ENCODE measurements around the gene SYNRG.
"Not testable (repeated sequence)": the region's sequence is repeated elsewhere in the genome, so short reads cannot be mapped to it uniquely, and the experiment has no call there.

SYNRG gene

GRCh38 chr17:37609170-37610040 lies at the start of gene SYNRG:
Gene SYNRG, minus strand, starts transcription at chr17:37609418. Its CDS starts 63 bp downstream, at chr17:37609355.
- peak; percentile 96 for DNase-seq

GRCh38 chr17:37657202-37657601 lies 48.0 kb upstream of the SYNRG start:
- DNase-seq, result no peak

- DNase-seq, result no peak
Observed at GRCh38 chr17:37651849-37652248, 42.6 kb upstream of the SYNRG start.

GRCh38 chr17:37650419-37651003 lies 41.3 kb upstream of the SYNRG start:
- DNase-seq, result peak; percentile 29

GRCh38 chr17:37648555-37648954 lies 39.3 kb upstream of the SYNRG start:
- DNase-seq, result no peak

GRCh38 chr17:37647856-37648255 lies 38.6 kb upstream of the SYNRG start:
- DNase-seq, result no peak

- DNase-seq, result no peak
Observed at GRCh38 chr17:37643869-37644268, 34.7 kb upstream of the SYNRG start.

GRCh38 chr17:37643118-37643766 lies 34.0 kb upstream of the SYNRG start, which contains the start of gene DDX52:
Gene DDX52, minus strand, starts transcription at chr17:37643446. Its CDS starts 26 bp downstream, at chr17:37643420.
- DNase-seq, result peak; percentile 91

GRCh38 chr17:37642681-37643080 lies 33.5 kb upstream of the SYNRG start:
- no peak for DNase-seq

- DNase-seq, result no peak
Observed at GRCh38 chr17:37640015-37640414, 30.8 kb upstream of the SYNRG start.

GRCh38 chr17:37637956-37638355 lies 28.7 kb upstream of the SYNRG start:
- DNase-seq, result no peak

- DNase-seq, result not testable (repeated sequence)
Observed at GRCh38 chr17:37616430-37616829, 7.2 kb upstream of the SYNRG start.

- no peak for DNase-seq
Observed at GRCh38 chr17:37614823-37615222, 5.6 kb upstream of the SYNRG start.

- no peak for DNase-seq
Observed at GRCh38 chr17:37614391-37614790, 5.2 kb upstream of the SYNRG start.

- no peak for DNase-seq
Observed at GRCh38 chr17:37610971-37611370, 1.8 kb upstream of the SYNRG start.

- DNase-seq, result not testable (repeated sequence)
Observed at GRCh38 chr17:37610041-37610420, 813 bp upstream of the SYNRG start.

GRCh38 chr17:37608351-37609169 lies 658 bp downstream of the SYNRG start:
- DNase-seq, result peak; percentile 87

- DNase-seq, result no peak
Observed at GRCh38 chr17:37607637-37608331, 1.4 kb downstream of the SYNRG start.

GRCh38 chr17:37605813-37606505 lies 3.3 kb downstream of the SYNRG start:
- DNase-seq, result no peak

- no peak for DNase-seq
Observed at GRCh38 chr17:37605081-37605480, 4.1 kb downstream of the SYNRG start.

- DNase-seq, result no peak
Observed at GRCh38 chr17:37604556-37604955, 4.7 kb downstream of the SYNRG start.

- DNase-seq, result no peak
Observed at GRCh38 chr17:37598145-37598544, 11.1 kb downstream of the SYNRG start.
